GM12878 (cell line): Measurements from ENCODE around the gene PREX1. TPM values are rescaled to one million over a fixed set of nuclear protein-coding genes. Genes with fewer than 3 reads are reported as not detected.

Experiments
- ATAC-seq: fragments of 200-7000 bp; cut with Tn5 transposase; 3 replicates; pipeline ENCODE4 v1.9.1; 2020; ENCODE audit warnings: mild to moderate bottlenecking, moderate library complexity
- BruUV-seq: library from RNA; stranded (reverse); fragments of 400-500 nt; replicated peaks from 2 replicates; lab custom pipeline; 2021; lab: Mats Ljungman, UMichigan
- CTCF ChIA-PET: fragments of 300-600 bp; sonication (Branson Sonifier 250); formaldehyde crosslinking; extraction: SDS; loops from one replicate; lab custom pipeline; 2021; ENCODE audit warnings: inconsistent platforms; lab: Yijun Ruan, JAX
- POLR2A ChIA-PET: fragments of 350-600 bp; formaldehyde crosslinking; extraction: SDS; loops from one replicate; lab custom pipeline; 2021; ENCODE audit warnings: inconsistent platforms; lab: Charles Lee
- RAD21 ChIA-PET: fragments of 300-600 bp; sonication (Branson Sonifier 250); formaldehyde crosslinking; loops from one replicate; lab custom pipeline; 2023; ENCODE audit warnings: antibody characterized with exemption; ENCODE audit not compliant: unreplicated experiment; lab: Charles Lee
- SMC1A ChIA-PET: fragments of 300-600 bp; sonication (Branson Sonifier 250); formaldehyde crosslinking; loops from one replicate; lab custom pipeline; 2023; ENCODE audit not compliant: unreplicated experiment, uncharacterized antibody; lab: Charles Lee
- DNase-seq: peaks from one replicate; pipeline ENCODE4 v3.0.0-alpha.2; 2011; ENCODE audit warnings: low read depth, low spot score
- FAIRE-seq: peaks from 3 replicates; lab custom pipeline; 2011; peaks lifted over from hg19 to GRCh38; lab: Jason Lieb, UNC
- H2AFZ ChIP-seq: 2 replicates; pipeline ENCODE4 v1.6.0; 2011; ENCODE audit warnings: low read depth, low read length, control low read depth; ENCODE audit not compliant: control insufficient read depth
- H3K27ac ChIP-seq: 2 replicates; pipeline ENCODE4 v1.5.1; 2011; ENCODE audit warnings: control low read depth; ENCODE audit not compliant: control insufficient read depth, insufficient read depth
- H3K27me3 ChIP-seq, 2 experiments: replicated peaks in 1 of 2; 2 replicates each; pipeline versions ENCODE4 v1.6.0 to v1.6.1; 2011; ENCODE audit warnings: low read length in 1 of 2; ENCODE audit not compliant: control insufficient read depth in 2 of 2, insufficient read depth in 2 of 2
- H3K36me3 ChIP-seq, 2 experiments: 2 replicates each; pipeline ENCODE4 v1.5.1; 2011; ENCODE audit warnings: low read length in 1 of 2; ENCODE audit not compliant: control insufficient read depth in 2 of 2, insufficient read depth in 2 of 2
- H3K4me1 ChIP-seq: 2 replicates; pipeline ENCODE4 v1.6.1; 2011; ENCODE audit warnings: mild to moderate bottlenecking, low read length, moderate library complexity, mixed read lengths; ENCODE audit not compliant: control insufficient read depth, insufficient read depth
- H3K4me2 ChIP-seq: 2 replicates; pipeline ENCODE4 v1.6.0; 2011; ENCODE audit warnings: control low read depth; ENCODE audit not compliant: control insufficient read depth, insufficient read depth
- H3K4me3 ChIP-seq: fragments of 200-600 bp; sonication (generic); 2 replicates; pipeline ENCODE4 v1.5.1; 2016
- H3K79me2 ChIP-seq: 2 replicates; pipeline ENCODE4 v1.6.0; 2011; ENCODE audit warnings: low read length; ENCODE audit not compliant: control insufficient read depth, insufficient read depth
- H3K9ac ChIP-seq: 2 replicates; pipeline ENCODE4 v1.8.0; 2011; ENCODE audit warnings: low read length, control low read depth, mixed read lengths; ENCODE audit not compliant: control insufficient read depth, insufficient read depth
- H3K9me3 ChIP-seq: replicated peaks from 3 replicates; pipeline ENCODE4 v1.5.1; 2011; ENCODE audit warnings: mild to moderate bottlenecking, low read length; ENCODE audit not compliant: control insufficient read depth, insufficient read depth
- H4K20me1 ChIP-seq: 2 replicates; pipeline ENCODE4 v1.6.0; 2011; ENCODE audit not compliant: control insufficient read depth, insufficient read depth
- CBX3 ChIP-seq: fragments of 200-600 bp; sonication (generic); IDR thresholded peaks from 2 replicates; pipeline ENCODE4 v1.6.1; 2016; ENCODE audit warnings: low read depth, borderline replicate concordance
- CREB1 ChIP-seq: IDR thresholded peaks from 2 replicates; pipeline ENCODE4 v1.6.1; 2012; ENCODE audit warnings: low read depth, mild to moderate bottlenecking, inconsistent platforms
- EED ChIP-seq: sonication (generic); IDR thresholded peaks from 2 replicates; pipeline ENCODE4 v1.6.1; 2016; ENCODE audit warnings: antibody characterized with exemption, low read depth
- HDGF ChIP-seq: fragments of 450-650 bp; IDR thresholded peaks from 2 replicates; pipeline ENCODE4 v1.6.1; 2016; ENCODE audit warnings: antibody characterized with exemption
- IKZF1 ChIP-seq: fragments of 450-650 bp; conservative IDR thresholded peaks from 2 replicates; pipeline ENCODE4 v1.6.1; 2017; ENCODE audit warnings: antibody characterized with exemption, mild to moderate bottlenecking
- IKZF2 ChIP-seq, 2 experiments: fragments of 450-650 bp; IDR thresholded peaks; 2 replicates each; pipeline ENCODE4 v1.6.1; 2017; ENCODE audit warnings: mild to moderate bottlenecking in 2 of 2, moderate library complexity in 2 of 2
- MEF2A ChIP-seq: IDR thresholded peaks from 2 replicates; pipeline ENCODE4 v1.6.1; 2011; ENCODE audit warnings: low read depth, mild to moderate bottlenecking, low read length, moderate library complexity; ENCODE audit not compliant: insufficient read depth
- POLR2A ChIP-seq: IDR thresholded peaks from 2 replicates; pipeline ENCODE4 v1.6.1; 2011; ENCODE audit warnings: low read depth, mild to moderate bottlenecking, low read length
- POU2F2 ChIP-seq: IDR thresholded peaks from 3 replicates; pipeline ENCODE4 v1.6.1; 2011; ENCODE audit warnings: low read depth, mild to moderate bottlenecking, low read length, borderline replicate concordance
- RCOR1 ChIP-seq: conservative IDR thresholded peaks from 2 replicates; pipeline ENCODE4 v1.6.1; 2012; ENCODE audit warnings: low read depth, low read length, improper control_type of control experiment
- RUNX3 ChIP-seq: IDR thresholded peaks from 2 replicates; pipeline ENCODE4 v1.6.1; 2012; ENCODE audit warnings: low read length, inconsistent platforms
- ZNF274 ChIP-seq: IDR thresholded peaks from one replicate; pipeline ENCODE4 v1.8.0; 2011; ENCODE audit not compliant: insufficient read length, insufficient read depth
- ZNF384 ChIP-seq: IDR thresholded peaks from 2 replicates; pipeline ENCODE4 v1.6.1; 2012; ENCODE audit warnings: low read depth, mild to moderate bottlenecking, low read length, improper control_type of control experiment, borderline replicate concordance
- ZNF622 ChIP-seq: fragments of 450-650 bp; IDR thresholded peaks from 2 replicates; pipeline ENCODE4 v1.6.1; 2017; ENCODE audit warnings: mild to moderate bottlenecking, inconsistent platforms
- WGBS: methylation state at CpG from one replicate; pipeline ENCODE4 v1.1.6; 2016; ENCODE audit warnings: low lambda C conversion rate; ENCODE audit not compliant: insufficient replicate concordance, insufficient coverage; ENCODE audit errors: missing lambda C conversion rate; 5-methylcytosine and 5-hydroxymethylcytosine counted together
- in situ Hi-C: fragments of 300-500 bp; cut with MboI; formaldehyde crosslinking; loops from 9 replicates; pipeline ENCODE4 v1.14.3; 2018; ENCODE audit warnings: mixed read lengths
- intact Hi-C: fragments of 100-400 bp; cut with micrococcal nuclease; formaldehyde crosslinking; loops from one replicate; pipeline ENCODE4 v1.14.2; 2022; ENCODE audit not compliant: unreplicated experiment
- polyA plus RNA-seq, 11 experiments: library from polyadenylated mRNA; depleted of rRNA in 4 of 11; unstranded in 6 of 11; stranded (reverse) in 5 of 11; fragments of >200 nt; fragmentation: Nextera tagmentation in 4 of 11; fragmentation: Illumina TruSeq in 1 of 11; extraction: Ambion mirVana in 4 of 11; extraction: Trizol in 1 of 11; gene quantifications; 1 replicate in 1 of 11; 2 replicates in 10 of 11; pipeline versions ENCODE4 v1.2.1 to v1.2.3, GENCODE V29; 2011 to 2016; ENCODE audit warnings: inconsistent platforms in 2 of 11, missing spikeins in 2 of 11, low read depth in 1 of 11
- total RNA-seq, 4 experiments: library from RNA; depleted of rRNA in 3 of 4; stranded (reverse); fragments of >200 nt in 3 of 4; fragmentation: Illumina TruSeq in 1 of 4; extraction: Trizol in 1 of 4; gene quantifications; 2 replicates each; pipeline versions ENCODE4 v1.2.1 to v1.2.3, GENCODE V29; 2013 to 2021
- TF ChIP-seq, protein P1 (sequence below): IDR thresholded peaks from 2 replicates; pipeline ENCODE4 v1.6.1; 2012; ENCODE audit warnings: low read length, inconsistent platforms

PREX1 gene
- total and polyA plus RNA-seq, 10 of the 15 experiments (the other 5 are each of a cell fraction or from before 2014, with no cell fraction given): 2.6 to 114 (median 38.9) TPM

DNA sequence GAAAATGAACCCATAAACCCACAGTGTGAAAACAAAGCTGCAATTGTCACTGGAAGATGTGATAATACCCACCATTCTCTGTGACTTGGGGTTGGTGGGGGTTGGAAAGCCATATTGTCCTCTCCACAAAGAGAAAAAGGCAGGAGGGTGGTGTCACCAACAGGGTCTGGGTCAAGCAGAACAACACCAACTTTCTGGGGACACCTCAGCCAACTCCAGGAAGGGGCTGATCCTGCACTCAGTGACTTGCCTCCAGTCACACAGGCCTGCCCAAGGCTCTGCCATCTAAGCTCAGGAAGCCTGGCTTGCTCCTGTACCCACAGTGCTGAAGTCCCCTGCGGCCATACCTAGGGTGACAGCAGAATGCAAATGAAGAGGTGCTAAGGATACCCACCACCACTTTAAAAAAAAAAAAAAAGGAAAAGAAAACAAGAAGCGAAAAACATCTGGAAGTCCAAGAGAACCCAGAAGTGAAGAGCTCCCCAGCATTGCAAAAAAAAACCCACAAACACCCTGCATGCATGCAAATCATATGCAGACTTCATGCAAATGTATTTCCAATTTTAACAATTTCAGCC, 110.6 kb downstream of the PREX1 start:
- peaks cover 16 to 20% of the 10 kb centered on the region in 2 experiments; a peak in 3 of 4 replicates for H3K36me3 ChIP-seq
- in situ Hi-C loops (no loop called here), intact Hi-C loops (loop anchor here (10.0 kb wide), 1 partner anchor 188 kb away; no protein-coding TSS in a partner anchor)
- H2AFZ ChIP-seq: no peak overlapping the region
- SMC1A ChIA-PET: interaction anchor here (0.7 to 15.6 kb wide), 13 partner anchors 10 to 206 kb away, joined by 3 to 141 read pairs (median 5); no protein-coding TSS in a partner anchor
- CTCF ChIA-PET: interaction anchor here (0.6 to 3.0 kb wide), 3 partner anchors 16 to 109 kb away, joined by 3 to 7 read pairs (median 3); no protein-coding TSS in a partner anchor
- DNase-seq: peak; percentile 67
- H3K27ac ChIP-seq: peak overlapping the region; percentile 87
- 0% methylated on average over 2 of the region's 2 CpGs for WGBS
- FAIRE-seq: no peak
- RAD21 ChIA-PET: interaction anchor here (0.6 to 2.2 kb wide), 6 partner anchors 22 to 207 kb away, joined by 3 to 9 read pairs (median 3); no protein-coding TSS in a partner anchor
- H3K4me2 ChIP-seq: peak overlapping the region; percentile 73
- peaks cover 91% of the 10 kb centered on the region for H3K79me2 ChIP-seq
- no TSS peak for BruUV-seq
- H3K9me3 ChIP-seq: no peaks in the 10 kb centered on the region
- H3K27me3 ChIP-seq: no peaks in the 10 kb centered on the region
- H3K4me3 ChIP-seq: no peak overlapping the region; the same call in 1 of the 2 replicates
- peak overlapping the region; percentile 11; the same call in 1 of the 2 replicates for H3K9ac ChIP-seq
- no peaks in the 10 kb centered on the region for H4K20me1 ChIP-seq
- TF ChIP-seq, protein P1, sequence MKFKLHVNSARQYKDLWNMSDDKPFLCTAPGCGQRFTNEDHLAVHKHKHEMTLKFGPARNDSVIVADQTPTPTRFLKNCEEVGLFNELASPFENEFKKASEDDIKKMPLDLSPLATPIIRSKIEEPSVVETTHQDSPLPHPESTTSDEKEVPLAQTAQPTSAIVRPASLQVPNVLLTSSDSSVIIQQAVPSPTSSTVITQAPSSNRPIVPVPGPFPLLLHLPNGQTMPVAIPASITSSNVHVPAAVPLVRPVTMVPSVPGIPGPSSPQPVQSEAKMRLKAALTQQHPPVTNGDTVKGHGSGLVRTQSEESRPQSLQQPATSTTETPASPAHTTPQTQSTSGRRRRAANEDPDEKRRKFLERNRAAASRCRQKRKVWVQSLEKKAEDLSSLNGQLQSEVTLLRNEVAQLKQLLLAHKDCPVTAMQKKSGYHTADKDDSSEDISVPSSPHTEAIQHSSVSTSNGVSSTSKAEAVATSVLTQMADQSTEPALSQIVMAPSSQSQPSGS: 0 out of 2 replicates have a peak, but pooled peaks have one; percentile 25
- no peak for TF ChIP-seq CBX3
- peak; percentile 53; the same call in 1 of the 2 replicates for TF ChIP-seq EED
- peak; percentile 69 for TF ChIP-seq RUNX3
- TF ChIP-seq ZNF274: no peak
- no peak for TF ChIP-seq IKZF1
- peak; percentile 57 for TF ChIP-seq ZNF384
- no peak for TF ChIP-seq RCOR1
- TF ChIP-seq HDGF: 0 out of 2 replicates have a peak, but pooled peaks have one; percentile 13
- no peak for TF ChIP-seq CREB1
- no peak for TF ChIP-seq ZNF622
- peak; percentile 15 to 37; a peak in 1 of 4 replicates for TF ChIP-seq IKZF2 (IDR thresholded peaks at IDR 0.05)
- TF ChIP-seq MEF2A: 0 out of 2 replicates have a peak, but pooled peaks have one; percentile 11
- 0 out of 2 replicates have a peak, but pooled peaks have one; percentile 27 for TF ChIP-seq POLR2A
- TF ChIP-seq POU2F2: peak; percentile 95
- POLR2A ChIA-PET: interaction anchor here (0.6 to 1.7 kb wide), 4 partner anchors 20 to 1358 kb away, joined by 3 to 7 read pairs (median 4); no protein-coding TSS in a partner anchor
- H3K4me1 ChIP-seq: peaks cover 89% of the 10 kb centered on the region
- peak; percentile 18 for ATAC-seq
